GM21381 (cell line): Measurements from ENCODE around the gene ETFB.

Experiments used
- ATAC-seq: cut with Tn5 transposase; IDR thresholded peaks from one replicate; pipeline ENCODE4 v1.9.1; 2021; ENCODE audit warnings: mild to moderate bottlenecking, moderate library complexity; ENCODE audit not compliant: unreplicated experiment

ETFB gene

DNA sequence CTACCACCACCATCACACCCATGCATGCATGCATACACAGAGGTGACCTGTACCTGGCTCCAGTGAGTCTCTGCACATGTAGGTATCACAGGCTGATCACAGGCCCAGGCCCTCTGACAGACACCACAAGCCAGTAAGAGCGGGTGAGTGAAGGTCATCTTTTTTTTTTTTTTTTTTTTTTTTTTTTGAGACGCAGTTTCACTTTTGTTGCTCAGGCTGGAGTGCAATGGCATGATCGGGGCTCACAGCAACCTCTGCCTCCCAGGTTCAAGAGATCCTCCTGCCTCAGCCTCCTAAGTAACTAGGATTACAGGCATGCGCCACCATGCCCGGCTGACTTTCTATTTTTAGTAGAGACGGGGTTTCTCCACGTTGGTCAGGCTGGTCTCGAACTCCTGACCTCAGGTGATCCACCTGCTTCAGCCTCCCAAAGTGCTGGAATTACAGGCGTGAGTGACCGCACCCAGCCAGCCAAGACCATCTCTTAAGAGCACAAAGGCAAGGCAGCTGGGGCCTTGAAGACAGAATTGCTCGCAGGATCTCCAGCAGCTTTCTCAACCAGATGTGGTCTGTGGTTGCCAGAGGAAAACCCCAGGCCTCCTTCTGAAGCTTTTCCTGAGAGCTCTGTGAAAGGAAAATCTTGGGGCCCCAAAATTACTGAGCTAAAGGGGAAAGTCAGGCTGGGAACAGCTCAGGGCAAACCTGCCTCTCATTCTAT is 9.5 kb upstream of the ETFB start:
- ATAC-seq, result no peak

DNA sequence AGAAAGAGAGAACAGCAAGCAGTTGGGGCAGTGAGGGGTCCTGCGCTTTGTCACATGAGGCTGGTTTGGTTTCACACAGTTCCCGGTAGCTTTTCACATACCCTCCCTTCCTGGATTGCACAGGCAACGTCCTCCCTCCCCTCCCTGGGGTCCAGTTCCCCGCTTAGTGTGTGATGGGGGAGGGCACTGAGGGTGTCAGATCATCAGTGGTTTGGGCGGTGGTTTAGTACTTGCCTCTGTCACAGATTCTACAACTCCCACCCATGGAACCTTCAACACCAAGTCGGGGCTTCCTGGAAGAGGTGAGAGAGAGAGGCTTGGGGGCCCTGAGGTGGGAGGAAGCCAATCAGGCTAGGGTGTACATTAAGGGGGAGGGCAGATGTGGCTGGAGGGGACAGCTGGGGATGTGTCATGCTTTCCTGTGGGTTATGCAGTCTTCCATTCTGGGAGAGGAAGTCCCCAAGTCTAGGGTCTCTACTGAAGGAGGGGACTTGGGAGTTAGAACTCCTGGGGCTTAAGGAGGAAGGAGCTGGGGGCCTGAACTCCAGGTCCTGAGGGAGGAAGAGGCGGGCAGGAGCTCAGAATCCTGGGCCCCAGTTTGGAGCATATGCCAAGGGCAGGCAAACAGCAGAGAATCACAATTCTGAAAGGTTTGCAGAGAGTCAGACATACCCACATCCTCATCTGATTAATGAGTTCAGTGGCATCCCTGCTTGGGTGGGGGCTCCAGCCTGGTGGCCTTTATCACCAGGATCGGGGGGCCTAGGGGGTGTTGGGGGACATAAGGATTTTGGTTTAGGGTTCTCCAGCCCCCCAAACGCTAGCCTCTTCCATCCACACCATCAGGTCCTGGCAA is 6.7 kb upstream of the ETFB start, which contains the start of gene NKG7:
Gene NKG7, minus strand, starts transcription at position 6 of the 856 bp plus-strand sequence. CDS start 119 bp downstream, outside the sequence.
- no peak for ATAC-seq

DNA sequence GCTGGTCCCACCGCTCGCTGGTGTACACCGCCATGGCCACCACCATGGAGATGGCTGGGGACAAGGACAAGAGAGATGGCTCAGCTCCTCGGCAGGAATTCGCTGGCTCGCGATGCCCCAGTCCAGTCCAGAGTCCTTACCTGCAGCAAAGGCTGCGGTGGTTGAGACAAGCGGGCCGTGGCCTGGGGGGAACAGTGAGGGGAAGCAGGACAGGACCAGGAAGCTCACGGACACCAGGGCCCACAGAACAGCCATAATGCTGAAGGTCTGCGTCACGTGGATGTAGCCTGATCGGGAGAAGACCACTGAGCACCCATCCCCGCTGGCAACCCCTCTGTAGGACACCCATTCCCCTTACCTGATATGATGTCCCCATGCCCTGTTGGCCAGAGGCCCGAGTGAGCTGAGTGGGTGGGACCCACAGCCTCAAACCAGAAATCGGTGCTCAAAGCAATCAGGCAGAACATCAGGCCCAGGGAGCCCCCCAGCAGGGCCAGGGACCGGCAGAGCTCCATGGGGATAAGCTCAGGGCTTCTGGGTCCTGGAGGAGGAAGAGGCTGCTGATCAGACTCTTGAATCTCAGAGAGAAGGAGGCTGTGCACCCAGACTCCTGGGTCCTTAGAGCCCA is 5.9 kb upstream of the ETFB start:
- no peak for ATAC-seq

DNA sequence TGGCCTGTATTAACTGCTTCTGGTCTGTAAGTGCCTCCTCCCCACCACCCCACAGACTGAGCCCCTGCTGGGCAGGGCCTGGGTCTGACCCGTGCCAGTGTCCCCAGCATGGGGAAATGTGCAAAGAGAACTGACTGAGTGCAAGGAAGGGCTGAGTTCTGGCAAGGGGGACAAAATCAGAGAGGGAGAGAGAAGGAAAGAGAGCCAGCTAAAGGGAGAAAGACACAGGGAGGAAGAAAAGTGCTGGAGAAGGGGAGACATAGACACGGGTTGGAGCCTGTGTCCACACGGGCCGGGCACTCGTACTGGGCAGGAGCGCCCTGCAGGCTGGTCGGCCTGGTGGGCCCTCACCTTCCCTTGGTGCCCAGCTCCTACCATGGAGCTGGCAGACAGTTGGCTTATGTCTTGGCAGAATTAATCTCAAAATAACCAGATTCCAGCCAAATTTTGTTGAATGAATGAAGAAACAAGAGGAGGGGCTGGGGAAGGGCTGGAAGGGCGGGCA is 5.0 kb upstream of the ETFB start:
- ATAC-seq, result no peak

DNA sequence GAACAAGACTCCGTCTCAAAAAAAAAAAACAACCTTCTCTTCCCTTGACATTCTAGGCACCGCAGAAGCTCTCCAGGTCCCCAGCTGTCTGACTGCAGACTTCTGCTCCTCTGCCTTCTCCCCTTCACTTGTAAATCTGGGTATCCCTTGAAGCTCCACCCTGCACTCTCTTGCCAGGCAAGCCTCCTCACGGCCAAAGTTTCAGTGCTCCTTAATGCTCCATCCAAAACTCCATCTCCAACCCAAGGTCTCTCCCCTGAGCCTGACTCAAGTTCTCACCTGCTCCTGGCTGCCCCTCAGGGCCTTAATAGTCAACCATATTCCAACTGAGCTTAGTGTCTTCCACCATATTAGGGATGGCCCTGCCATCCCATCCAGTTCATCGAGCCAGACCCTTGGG is 4.0 kb upstream of the ETFB start:
- ATAC-seq, result no peak

DNA sequence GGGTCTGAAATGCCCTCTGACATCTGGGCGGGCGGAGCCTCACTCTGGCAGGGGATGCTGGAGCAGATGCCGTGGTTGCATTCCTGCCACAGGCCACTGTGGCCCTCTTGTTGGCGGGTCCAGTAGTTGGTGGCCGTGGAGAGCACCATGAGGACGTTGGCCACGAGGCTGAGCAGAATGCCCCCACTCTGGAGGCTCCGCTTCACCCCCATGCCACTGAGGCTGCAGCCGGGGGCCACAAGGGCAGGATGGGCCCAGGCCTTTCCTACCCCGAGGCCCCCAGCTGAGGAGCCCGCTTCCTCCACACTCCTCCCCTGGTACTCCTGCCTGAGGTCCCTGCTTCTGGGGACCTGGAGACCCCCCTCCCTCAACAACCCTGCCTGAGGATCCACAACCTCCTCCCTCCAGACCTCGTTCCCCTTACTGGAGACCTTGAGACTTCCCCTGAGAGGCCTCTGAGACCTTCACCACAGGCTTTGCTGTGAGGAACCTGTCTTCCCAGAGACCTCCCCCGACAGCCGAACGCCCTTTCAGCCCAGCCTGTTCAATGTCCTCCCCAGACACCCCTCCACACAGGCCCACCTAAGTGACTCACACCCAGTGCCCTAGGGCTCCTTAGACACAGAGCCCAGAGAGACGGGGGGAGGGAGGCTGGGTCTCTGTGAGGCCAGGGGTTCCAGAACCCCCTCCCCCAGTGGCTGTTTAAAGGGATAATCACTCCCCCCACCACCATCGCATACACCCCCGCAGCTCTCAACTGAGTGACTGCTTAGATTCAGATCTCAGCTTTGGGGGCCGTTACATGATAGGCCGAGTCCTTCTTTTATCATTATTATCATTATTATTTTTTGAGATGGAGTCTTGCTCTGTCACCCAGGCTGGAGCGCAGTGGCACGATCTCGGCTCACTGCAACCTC is 2.4 kb upstream of the ETFB start, which contains the start of gene CLDND2:
Gene CLDND2, minus strand, starts transcription at position 638 of the 917 bp plus-strand sequence. Its CDS starts 426 bp downstream, at position 212.
- no peak for ATAC-seq

DNA sequence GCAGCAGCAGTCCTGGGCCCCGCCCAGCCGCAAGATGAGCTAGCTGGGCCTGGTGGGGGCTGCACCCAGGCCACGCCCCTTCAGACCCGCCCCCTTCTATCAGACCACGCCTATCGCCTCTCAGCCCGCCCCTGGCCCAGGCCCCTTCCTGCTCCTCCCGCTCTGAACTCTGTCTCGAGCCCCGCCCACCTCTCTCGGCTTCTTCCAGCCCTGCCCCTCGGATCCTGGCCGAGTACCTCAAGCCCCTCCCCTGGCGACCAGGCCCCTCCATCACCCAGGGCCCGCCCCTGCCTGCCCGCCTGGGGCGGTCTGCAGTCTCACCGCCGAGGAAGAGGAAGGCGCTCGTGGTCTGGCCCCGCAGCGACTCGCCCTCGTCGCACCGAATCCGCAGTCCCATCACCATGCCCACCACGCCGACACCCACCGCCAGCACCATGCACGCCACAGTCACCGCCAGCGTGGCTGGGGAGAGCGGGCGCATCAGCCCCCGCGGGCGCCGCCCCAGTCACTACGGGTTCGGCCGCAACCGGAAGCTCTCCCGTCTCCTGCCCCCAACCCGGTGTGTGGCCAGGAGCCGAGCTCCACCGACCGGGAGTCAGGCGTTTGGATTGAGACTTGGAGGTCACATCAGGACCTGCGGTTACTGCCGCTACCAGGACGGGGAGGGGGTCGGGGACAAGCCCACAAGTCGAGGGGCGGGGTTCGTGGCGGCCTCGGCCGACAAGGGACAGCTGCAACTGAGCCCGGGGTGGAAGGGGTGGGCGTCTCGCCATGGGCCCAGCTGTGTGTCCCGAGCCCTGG is 1.6 kb upstream of the ETFB start:
- ATAC-seq, result peak; percentile 77

DNA sequence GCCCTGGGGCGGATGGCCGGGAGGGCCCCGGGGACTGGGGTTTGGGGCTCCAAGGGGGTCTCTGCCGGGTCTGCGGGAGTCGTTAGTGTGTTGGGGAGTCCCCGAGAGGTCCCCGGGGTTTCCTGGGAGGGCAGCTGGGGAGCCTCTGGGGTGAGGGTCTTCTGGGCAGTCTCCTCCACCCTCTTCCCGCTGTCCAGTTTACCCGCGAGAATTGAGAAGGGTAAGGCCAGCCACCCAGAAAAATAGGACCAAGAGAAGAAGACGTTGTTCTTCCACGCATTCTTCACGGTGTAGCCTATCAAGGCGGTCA is 1.0 kb upstream of the ETFB start:
- no peak for ATAC-seq

DNA sequence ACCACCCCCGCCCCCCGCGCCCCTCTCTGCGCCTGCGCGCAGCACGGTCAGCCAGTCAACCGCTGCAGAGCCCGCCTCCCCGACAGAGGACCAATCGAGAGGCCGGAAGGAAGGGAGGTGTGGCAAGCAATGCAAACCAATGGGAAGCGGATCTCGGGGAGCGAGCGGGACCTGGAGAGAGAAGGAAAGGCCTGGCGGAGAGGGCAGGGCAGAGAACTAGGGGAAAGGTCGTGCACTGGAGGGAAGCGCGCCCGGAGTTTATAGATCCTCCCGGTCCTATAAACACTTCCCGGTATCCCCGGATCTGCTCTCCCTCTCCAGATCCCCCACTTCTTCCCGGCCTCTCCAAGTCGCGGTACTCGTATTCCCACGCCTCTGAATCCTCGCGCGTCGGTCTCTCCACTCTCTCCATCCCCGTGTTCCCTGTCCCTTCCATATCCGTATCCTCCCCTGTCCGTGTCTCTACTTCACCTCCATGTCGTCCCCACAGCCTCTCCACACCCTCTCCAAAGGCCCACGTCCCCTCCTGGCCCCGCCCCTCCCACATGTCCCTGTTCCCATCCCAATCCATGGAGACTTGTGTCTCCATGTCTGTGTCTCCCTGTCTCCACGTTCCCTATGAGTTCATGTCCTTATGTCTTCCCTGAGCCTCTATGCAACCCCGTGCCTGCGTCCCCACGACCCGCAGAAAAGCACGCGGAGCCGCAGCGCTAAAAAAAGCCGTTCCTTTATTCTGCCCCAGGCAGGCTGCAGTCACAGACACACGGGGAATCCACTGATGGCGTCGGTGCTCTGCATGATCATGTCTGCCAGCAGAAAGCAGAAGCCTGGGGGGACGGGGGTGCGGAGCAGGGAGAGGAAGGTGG is 434 bp upstream of the ETFB start:
- ATAC-seq, result peak; percentile 48

DNA sequence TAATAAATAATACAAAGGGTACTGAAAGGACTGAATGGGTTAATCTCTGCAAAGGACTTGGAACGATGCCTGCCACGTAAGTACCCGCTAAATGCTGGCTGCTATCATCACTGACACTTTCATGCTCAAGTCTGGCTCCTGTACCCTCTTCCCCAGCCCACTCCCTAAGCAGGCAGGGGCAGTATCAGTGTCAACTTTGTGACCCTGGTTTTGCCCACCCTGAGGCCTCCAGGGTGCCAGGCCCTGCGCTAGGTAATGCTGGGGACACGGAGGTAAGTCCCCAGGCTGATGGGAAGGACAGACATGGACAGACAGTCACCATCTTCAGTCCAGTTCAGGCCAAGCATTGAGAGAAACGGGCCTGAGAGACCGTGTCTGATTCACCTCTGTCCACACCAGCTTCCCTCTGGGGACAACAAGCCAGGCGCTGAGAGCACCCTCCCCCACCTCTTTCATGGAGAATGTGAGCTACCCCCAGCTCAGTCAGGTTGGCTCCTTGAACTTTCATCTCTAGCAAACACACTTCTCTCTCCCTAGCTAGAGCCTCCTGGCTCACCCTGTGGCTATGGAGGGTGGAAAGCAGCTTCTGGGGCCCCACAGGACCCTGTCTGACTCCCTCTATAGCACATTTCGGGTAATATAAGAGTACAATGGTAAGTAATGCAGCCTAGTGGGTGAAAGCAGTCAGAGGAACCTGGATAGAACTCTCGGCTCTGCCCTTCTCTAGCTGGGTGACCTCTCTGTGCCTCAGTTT is 800 bp downstream of the ETFB start:
- ATAC-seq, result no peak

DNA sequence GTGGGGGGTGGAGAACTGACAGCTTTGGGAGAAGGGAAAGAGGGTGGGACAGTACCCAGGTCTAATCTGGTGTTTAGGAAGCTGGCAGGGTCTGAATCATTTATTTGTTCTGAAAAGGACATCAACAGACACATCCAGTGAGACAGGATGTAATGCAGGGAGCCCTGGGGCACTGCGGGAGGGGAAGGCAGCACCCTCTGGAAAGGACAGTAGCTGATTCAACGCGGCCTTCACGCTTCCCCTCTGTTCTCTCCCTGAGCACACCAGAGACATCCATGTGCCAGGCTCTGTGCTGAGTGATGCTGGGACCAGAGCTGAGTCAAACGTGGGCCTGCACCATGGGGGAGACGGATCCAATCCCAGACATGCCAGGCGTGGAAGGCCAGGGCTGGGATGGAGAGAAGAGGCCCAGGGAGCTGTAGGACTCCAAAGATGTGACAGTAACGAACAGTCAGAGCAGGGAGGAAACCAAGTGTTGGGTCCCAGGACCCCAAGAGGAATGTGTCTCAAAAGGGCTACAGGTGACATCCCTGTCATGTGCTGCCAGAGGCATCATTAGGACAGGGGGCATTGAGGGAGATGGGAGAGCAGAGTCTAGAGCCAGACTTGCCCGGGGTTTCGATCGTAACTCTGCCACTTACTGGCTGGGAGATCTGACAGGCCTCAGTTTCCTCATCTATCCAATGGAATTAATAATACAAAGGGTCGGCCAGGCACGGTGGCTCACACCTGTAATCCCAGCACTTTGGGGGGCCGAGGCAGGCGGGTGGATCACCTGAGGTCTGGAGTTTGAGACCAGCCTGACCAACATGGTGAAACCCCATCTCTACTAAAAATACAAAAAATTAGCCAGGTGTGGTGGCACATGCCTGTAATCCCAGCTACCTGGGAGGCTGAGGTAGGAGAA is 1.7 kb downstream of the ETFB start:
- ATAC-seq, result no peak

DNA sequence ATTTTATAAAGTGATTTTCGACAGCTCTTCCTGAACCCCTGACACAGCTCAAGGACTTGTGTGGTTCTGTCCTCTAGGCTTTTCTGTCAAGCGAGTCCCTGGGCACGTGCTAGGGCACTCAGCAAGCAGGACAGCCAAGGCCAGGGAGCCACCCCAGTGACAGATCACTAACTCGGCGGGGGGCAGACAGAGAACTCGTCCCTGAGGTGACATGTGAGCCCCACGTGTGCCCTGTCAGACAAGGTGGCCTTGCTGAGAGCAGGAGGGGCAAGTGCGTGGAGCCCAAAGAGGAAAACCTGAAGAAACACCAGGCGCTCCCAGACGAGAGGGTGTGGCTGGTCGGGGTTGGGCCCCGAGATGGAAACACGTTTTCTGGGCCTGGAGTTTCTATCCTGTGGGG is 4.9 kb downstream of the ETFB start:
- no peak for ATAC-seq

DNA sequence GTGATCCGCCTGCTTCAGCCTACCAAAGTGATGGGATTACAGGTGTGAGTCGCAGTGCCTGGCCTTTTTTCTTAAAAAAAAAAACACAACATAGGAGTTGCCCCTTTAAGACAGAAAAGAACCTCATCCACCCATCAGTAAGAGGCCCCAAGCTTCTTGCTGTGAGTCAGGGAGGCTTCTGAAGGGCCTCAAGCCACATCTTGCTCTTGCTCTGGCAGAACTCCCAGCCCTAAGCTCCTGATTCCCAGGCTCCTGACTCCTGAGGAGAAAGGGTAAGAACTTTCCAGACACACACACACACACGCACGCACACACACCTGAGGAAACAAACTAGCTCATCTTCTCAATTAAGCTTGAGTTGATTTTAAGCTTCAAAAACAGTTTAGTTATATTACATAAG is 6.9 kb downstream of the ETFB start:
- no peak for ATAC-seq

DNA sequence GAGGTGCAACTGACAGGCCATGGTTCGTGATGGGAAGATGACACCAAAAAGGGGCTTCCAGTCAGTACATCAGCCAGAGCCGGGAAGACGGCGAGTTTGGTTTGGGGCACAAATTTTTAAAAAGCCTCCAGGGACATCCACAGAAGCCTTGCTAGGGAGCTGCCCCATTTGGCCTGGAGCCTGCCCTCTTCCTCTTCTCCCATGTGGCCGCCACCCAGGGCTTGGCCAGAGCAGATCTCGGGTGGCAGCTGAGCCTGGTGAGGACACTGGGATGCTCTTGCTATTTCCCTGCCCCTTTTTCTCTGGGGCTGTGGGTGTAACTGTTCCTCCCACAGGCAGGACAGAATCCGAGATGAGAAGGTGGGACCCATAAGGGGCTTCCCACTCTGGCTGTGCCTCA is 8.2 kb downstream of the ETFB start:
- ATAC-seq, result no peak

DNA sequence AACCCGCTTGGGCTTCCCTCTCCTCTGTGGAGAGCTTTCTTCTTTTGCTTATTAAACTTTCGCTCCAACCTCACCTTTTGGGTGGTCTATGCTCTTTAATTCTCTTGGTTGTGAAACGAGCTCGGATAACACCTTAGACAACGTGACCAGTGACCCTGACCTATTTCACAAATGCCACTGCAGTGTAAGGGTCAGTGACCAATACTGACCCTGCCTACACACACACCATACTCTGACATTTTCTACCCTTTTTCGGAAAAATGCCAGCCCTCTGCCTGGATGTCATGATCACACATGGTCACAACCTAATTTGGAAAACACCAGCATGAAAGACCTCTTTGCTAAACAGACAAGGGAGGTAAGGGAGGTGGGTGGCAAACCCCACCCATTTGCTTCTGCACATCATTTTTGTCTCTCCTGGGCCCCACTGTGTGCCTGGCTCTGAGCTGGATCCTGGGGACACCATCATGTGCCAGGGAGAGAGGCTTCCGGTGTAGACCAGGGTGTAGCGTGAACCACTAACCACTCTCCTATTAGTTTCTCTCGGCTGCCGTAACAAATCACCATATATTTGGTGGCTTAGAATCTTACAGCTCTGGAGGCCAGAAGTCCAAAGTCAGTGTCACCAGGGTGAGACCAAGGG is 9.9 kb downstream of the ETFB start:
- no peak for ATAC-seq

DNA sequence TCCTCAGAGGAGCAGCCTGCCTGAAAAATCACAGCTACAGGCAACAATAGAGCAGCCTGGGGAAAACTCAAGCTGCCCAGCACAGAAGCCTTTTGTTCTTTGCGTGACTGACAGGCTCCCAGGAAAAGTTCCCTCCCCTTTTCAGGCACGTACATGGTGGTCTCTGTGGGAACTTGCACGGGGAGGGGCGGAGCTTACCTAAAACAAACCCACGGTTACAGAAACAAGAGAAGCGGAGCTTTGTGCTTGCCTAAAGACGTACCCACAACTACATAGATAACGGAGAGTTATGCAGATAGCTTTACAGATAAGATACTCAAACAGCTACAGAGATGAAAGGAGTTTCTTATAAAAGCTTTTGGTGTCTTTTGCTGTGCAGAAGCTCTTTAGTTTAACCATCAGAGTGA is 11.4 kb downstream of the ETFB start:
- no peak for ATAC-seq
